Suppressor macrophage (primary cell): ENCODE measurements around the gene PTBP3.
A peak's percentile ranks its signal among the peaks of the same experiment; 100 is the strongest.

Experiments
- DNase-seq, 4 experiments: peaks; one replicate each; pipeline ENCODE4 v3.0.0-alpha.2; 2020 to 2022

The PTBP3 gene

DNA sequence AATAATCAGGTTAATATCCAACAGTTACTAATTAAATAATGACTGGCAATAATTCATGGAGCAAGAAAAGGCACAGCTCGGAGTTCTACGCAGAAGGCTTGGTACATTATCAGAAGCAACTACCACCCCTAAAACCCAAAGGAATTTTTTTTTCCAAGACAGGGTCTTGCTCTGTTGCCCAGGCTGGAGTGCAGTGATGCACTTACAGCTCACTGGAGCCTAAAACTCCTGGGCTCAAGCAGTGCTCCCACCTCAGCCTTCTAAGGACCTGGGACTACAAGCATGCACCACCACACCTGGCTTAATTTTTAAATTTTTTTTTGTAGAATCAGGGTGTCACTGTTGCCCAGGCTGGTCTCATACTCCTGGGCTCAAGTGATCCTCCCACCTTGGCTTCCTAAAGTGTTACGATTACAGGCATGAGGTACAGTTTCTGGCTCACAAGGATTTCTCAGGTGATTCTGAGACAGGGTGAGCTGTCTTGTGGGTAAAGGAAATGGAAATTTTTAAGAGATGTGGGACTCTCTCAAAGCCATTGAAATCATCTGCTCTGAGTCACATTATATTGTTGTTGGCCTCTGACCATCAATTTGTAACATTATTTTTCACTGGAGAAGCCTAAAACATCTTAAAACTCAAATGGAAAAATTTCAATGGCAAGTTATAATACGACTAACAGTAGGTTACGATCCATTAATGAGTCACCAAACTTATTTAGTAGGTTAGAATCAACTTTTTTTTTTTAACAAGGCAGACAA, 26.8 kb upstream of the PTBP3 start:
- DNase-seq, result no peak

DNA sequence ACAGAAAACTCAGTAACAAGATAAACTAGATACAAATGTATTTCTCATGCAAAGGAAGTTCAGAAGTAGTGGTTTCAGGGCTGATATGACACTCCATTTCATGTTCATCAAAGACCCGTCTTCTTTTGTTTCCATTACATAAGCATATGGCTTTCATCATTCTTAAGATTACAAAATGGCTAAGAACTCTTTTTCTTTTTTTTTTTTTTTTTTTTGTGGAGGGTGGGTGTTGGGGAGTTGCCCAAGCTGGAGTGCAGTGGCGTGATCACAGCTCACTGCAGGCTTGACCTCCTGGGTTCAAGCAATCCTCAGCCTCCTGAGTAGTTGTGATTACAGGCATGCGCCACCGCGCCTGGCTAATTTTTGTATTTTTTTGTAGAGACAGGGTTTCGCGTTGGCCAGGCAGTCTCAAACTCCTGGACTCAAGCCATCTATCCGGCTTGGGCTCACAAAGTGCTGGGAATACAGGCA, 22.0 kb upstream of the PTBP3 start:
- peak in 2 of 4 experiments; percentile 20 to 33 for DNase-seq

DNA sequence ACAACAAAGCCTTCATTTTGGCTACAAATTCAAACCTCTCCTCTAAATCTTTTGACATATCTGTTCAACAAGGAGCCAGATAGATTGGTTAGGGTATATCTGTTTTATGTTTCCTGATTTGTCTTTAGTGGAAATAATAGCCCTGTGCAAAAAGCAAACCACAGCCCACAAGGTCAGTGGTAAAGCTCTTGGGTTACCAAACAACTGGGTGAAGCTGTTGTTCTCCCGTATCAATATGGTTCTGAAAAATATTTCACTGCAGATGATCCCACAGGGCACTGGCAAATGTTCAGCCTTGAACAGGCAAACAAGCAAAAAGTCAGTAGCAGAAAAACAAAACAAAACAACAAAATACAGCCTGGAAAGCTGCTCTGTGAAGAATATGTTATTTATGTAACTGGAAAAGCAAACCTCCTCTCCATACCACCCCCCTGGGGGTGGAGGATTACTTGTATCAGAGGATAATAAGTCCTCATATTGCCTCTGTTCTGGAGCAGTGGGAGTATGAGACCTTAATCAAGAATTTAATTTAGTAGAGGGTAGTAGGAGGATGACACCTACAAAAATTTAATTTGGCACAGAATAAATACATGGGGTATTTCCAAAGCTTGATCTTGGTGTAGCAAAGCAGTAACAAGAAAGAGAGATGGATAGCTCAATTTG, 20.8 kb upstream of the PTBP3 start:
- DNase-seq, result no peak

DNA sequence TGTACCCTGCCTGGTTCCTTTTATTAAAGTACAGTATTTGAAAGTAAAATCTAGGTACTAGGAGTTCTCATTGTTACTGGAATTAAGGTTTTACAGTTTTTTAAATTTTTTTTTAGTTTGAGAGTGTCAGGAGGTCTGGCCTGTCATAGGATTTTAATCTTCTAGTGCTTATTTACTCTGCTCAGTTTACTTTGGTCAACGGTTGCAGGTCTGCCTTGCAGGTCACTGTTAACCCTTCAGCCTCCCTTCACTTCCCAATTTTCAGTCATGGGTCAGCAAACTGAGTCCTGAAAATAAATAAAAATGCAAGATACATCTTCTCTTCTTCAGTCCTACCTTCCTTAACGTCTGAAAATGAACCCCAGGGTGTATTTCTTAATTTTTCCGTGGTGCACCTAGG, 18.8 kb upstream of the PTBP3 start:
- no peak for DNase-seq

GRCh38 chr9:112351184-112351583, 17.8 kb upstream of the PTBP3 start:
- DNase-seq, result no peak

GRCh38 chr9:112349008-112349333, 15.6 kb upstream of the PTBP3 start:
- DNase-seq, result no peak

- peak; percentile 80 to 87 (median 84) for DNase-seq
Measured at GRCh38 chr9:112348257-112349007, 15.0 kb upstream of the PTBP3 start.

GRCh38 chr9:112341730-112342129, 8.3 kb upstream of the PTBP3 start:
- DNase-seq, result peak; percentile 17 to 50 (median 47)

GRCh38 chr9:112339886-112340285, 6.5 kb upstream of the PTBP3 start:
- no peak for DNase-seq

- peak; percentile 63 to 82 (median 68) for DNase-seq
Measured at GRCh38 chr9:112338561-112338960, 5.1 kb upstream of the PTBP3 start.

DNA sequence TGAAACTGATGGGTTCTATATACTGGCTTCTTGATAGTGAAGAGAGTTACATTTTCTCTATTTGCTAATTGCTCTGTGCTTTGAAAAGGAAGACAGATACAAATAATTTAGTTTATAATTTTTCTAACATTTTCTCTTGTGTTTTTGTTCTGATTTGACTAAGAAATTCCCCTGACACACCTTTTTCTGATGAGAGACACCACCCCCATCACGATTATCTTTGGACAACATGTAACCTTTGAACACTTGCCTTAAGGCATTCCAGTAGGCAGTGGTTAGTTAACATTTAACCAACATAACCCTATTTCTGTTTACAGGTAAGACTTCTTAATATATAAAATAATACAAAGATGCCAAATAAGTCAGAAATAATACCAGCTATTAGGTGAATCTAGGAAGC, 4.1 kb upstream of the PTBP3 start:
- no peak for DNase-seq

- DNase-seq, result peak; percentile 35 to 59 (median 53)
Measured at GRCh38 chr9:112334432-112334841, 1.0 kb upstream of the PTBP3 start.

GRCh38 chr9:112333639-112334431, 416 bp upstream of the PTBP3 start:
- DNase-seq, result peak; percentile 97 to 100 (median 98)

- DNase-seq, result no peak
Measured at GRCh38 chr9:112332674-112332976, 794 bp downstream of the PTBP3 start.

GRCh38 chr9:112332214-112332613, 1.2 kb downstream of the PTBP3 start:
- peak in 2 of 4 experiments; percentile 14 to 41 for DNase-seq

DNA sequence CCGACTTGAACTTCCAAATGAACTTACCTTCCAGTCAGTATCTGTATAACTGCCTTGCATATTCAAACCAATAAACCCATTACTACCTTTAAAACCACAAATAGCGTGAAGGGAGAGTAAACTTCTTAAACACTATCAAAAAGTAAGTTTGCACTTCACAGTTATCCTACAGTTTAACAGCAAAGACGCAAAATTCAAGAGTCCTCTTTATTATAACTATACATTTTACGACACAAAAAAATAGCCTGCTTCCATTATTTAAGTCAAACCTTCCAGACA, 1.8 kb downstream of the PTBP3 start:
- DNase-seq, result no peak

GRCh38 chr9:112328545-112328944, 4.9 kb downstream of the PTBP3 start:
- no peak for DNase-seq

DNA sequence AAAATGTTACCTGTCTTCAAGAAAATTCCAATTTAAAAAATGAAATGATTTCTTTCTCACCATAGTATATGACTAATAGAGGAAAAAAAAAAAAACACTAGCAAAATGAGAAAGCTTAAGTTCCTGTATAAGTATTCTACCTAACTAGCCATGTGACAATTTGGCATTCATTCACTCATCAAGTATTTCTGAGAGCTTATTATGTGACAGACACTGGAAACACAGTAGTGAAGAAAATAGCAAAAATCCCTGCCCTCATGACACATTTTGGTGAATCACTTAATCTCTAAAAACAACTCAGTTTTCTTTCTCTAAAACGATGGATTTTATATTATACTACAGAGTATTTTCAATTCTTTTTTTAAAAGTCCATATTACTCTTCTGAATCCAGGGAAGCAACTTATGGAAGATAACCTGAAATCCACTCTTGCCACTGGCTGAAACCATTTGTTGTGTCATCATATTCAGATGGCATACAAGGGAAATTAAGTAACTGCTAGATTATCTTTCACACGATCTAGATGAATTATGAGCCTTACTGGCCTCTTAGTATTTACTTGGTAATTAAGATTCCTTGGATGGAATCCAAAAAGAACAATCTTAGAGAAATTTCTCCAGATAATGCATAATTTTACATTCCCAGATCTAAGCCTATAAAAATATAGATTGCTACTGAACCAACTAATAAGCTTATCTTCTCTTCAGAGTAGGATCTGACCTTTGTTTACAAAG, 5.5 kb downstream of the PTBP3 start:
- DNase-seq, result peak in 2 of 4 experiments; percentile 14 to 41

DNA sequence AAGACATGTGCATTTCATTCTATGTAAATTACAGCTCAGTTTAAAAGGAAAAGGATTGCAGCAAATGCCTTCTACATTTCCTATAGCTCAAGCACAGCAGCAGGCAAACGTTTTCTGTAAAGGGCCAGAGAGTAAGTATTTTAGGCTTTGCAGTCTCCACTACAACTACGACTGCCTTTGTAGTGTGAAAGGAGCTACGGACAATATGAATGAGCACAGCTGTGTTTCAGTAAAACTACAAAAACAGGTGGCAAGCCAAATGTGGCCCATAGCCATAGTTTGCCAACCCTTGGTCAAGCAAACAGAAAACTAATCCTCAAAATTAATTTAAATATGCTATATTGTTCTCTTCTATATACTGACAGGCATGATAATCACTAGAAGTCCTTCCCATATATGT, 7.2 kb downstream of the PTBP3 start:
- DNase-seq, result no peak

DNA sequence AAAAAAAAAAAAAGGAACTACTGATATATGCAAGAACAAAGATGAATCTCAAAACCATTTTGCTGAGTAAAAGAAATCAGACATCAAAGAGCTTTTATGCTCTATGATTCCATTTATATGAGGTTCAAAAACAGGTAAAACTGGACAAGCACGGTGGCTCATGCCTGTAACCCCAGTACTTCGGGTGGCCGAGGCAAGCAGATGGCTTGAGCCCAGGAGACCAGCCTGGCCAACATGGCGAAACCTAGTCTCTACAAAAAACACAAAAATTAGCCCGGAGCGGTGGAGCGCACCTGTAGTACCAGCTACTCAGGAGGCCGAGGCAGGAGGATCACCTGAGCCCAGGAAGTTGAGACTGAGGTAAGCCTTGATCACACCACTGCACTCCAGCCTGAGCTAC, 7.8 kb downstream of the PTBP3 start:
- no peak for DNase-seq

DNA sequence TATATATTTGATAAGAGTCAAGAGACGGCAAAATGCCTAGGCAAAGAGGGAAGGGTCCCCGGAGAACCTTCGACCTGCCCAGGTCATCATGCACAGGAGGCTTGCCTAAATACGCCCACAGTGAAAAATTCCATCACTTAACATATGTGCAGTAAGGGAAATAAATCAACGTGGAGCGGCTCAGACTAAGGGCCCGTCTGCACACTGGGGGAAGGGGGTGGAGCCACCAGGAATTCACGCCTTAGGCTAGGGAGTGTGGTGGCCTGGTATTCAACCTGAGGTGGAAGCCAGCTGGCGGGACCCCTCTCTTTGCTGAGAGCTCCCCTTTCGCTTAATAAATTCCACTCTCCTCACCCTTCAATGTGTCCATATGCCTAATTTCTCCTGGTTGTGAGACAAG, 8.3 kb downstream of the PTBP3 start:
- no peak for DNase-seq

DNA sequence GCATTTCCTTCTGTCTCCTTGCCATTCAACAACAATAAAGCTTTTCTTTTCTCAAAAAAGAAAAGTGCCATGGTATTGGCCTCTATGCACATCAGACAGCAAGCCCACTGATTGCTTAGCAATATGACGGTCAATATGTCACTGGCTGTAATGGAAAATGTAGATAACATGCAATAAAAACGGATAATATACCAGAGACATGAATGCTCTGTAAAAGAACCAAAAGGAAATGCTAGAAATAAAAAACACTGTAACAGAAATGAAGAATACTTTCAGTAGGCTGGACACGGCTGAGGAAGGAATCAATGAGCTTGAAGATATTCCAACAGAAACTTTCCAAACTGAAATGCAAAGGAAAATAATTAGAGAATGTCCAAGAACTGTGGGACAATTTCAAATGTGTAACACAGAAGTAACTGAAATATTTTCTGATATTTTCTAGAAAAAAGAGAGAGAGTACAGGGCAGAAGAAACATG, 10.0 kb downstream of the PTBP3 start:
- DNase-seq, result no peak
